ENCODE data around the gene CNOT4.
"Not testable (repeated sequence)": the region's sequence is repeated elsewhere in the genome, so short reads cannot be mapped to it uniquely, and the experiment has no call there.

Gene CNOT4

GRCh38 chr7:135489791-135490190 lies 20.1 kb downstream of the CNOT4 start:
- TF ChIP-seq CTCF (IDR thresholded peaks at IDR 0.05; ENCODE audit: control insufficient read depth, insufficient read depth, low read depth, low read length, missing control alignments), result no peak
- DNase-seq (ENCODE audit: low read depth), result no peak
- no peak overlapping the region for H3K4me3 ChIP-seq (ENCODE audit: control insufficient read depth, low read depth, low read length)

GRCh38 chr7:135486261-135486920 lies 23.5 kb downstream of the CNOT4 start:
- DNase-seq (ENCODE audit: low read depth), result no peak
- TF ChIP-seq CTCF (IDR thresholded peaks at IDR 0.05; ENCODE audit: control insufficient read depth, insufficient read depth, low read depth, low read length, missing control alignments), result no peak
- H3K4me3 ChIP-seq (ENCODE audit: control insufficient read depth, low read depth, low read length), result no peak overlapping the region

GRCh38 chr7:135481598-135481979 lies 28.3 kb downstream of the CNOT4 start:
- no peak for TF ChIP-seq CTCF (IDR thresholded peaks at IDR 0.05; ENCODE audit: control insufficient read depth, insufficient read depth, low read depth, low read length, missing control alignments)

GRCh38 chr7:135480966-135481597 lies 28.8 kb downstream of the CNOT4 start:
- no peak for DNase-seq (ENCODE audit: low read depth)
- no peak for TF ChIP-seq CTCF (IDR thresholded peaks at IDR 0.05; ENCODE audit: control insufficient read depth, insufficient read depth, low read depth, low read length, missing control alignments)
- no peak overlapping the region for H3K4me3 ChIP-seq (ENCODE audit: control insufficient read depth, low read depth, low read length)

More at GRCh38 chr7:135481598-135481979, 28.3 kb downstream of the CNOT4 start:
- DNase-seq (ENCODE audit: low read depth), result no peak
- H3K4me3 ChIP-seq (ENCODE audit: control insufficient read depth, low read depth, low read length), result no peak overlapping the region

- no peak for DNase-seq (ENCODE audit: low read depth)
- no peak for TF ChIP-seq CTCF (IDR thresholded peaks at IDR 0.05; ENCODE audit: control insufficient read depth, insufficient read depth, low read depth, low read length, missing control alignments)
- no peak overlapping the region for H3K4me3 ChIP-seq (ENCODE audit: control insufficient read depth, low read depth, low read length)
Observed at GRCh38 chr7:135475521-135475920, 34.4 kb downstream of the CNOT4 start.

GRCh38 chr7:135469705-135470104 lies 40.2 kb downstream of the CNOT4 start:
- not testable (repeated sequence) for DNase-seq (ENCODE audit: low read depth); H3K4me3 ChIP-seq (ENCODE audit: control insufficient read depth, low read depth, low read length)

GRCh38 chr7:135467207-135467711 lies 42.6 kb downstream of the CNOT4 start:
- no peak overlapping the region for H3K4me3 ChIP-seq (ENCODE audit: control insufficient read depth, low read depth, low read length)
- TF ChIP-seq CTCF (IDR thresholded peaks at IDR 0.05; ENCODE audit: control insufficient read depth, insufficient read depth, low read depth, low read length, missing control alignments), result no peak

More at GRCh38 chr7:135467207-135467711, 42.6 kb downstream of the CNOT4 start:
- no peak for DNase-seq (ENCODE audit: low read depth)

Measured in AG09309 (cell line).